Measurements from ENCODE around the gene FZD1. TPM values are rescaled to one million over a fixed set of nuclear protein-coding genes. Genes with fewer than 3 reads are reported as not detected.

Gene FZD1
- total and polyA plus RNA-seq, 2 of the 8 experiments (the other 6 are each of a cell fraction or from before 2014, with no cell fraction given) = 0.62 to 0.91 TPM

DNA sequence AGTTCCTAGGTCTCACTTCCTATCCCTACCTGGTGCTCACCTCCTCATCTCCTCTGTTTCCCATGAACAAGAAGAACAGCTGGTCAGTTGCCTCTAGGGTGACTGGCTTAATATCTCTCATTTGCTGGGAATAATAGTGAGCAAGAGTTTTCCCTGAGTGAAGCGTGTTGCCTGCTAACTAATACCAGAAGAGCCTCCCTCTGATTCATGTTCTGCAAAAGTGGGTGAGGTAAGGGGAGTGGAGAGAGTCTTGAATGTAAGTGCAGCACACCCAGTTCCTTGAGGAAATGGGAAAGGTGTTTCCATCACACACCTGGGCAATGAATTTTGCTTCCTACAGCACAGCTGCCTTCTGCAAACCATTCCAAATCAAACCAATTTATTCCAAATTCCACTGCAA, 29.6 kb downstream of the FZD1 start:
- H4K5ac ChIP-seq (ENCODE audit: insufficient read length, low read depth, low read length) = no peak overlapping the region
- no peak overlapping the region for H3K27ac ChIP-seq (ENCODE audit: low read depth, low read length)
- H4K8ac ChIP-seq (ENCODE audit: extremely low read depth, insufficient read depth, low read length) = no peak overlapping the region
- ChIA-PET CTCF (ENCODE audit: partially characterized antibody) (interaction anchor here (0.6 kb wide), 1 partner anchor 588 kb away, joined by 4 read pairs; no protein-coding TSS in a partner anchor), POLR2A (ENCODE audit: partially characterized antibody) (no interaction called here)
- H3K79me2 ChIP-seq (ENCODE audit: control insufficient read depth in 1 of 2, insufficient read depth in 2 of 2, low read length in 2 of 2) = no peaks in the 10 kb centered on the region
- H3K4me1 ChIP-seq (replicated peaks in 1 of 4; ENCODE audit: control insufficient read depth in 3 of 4, insufficient read depth in 4 of 4, low read length in 3 of 4) = no peaks in the 10 kb centered on the region
- H4K20me1 ChIP-seq (replicated peaks in 1 of 2; ENCODE audit: control insufficient read depth in 1 of 2, insufficient read depth in 2 of 2, low read length in 2 of 2) = no peaks in the 10 kb centered on the region
- no peaks in the 10 kb centered on the region for H3K79me1 ChIP-seq (ENCODE audit: low read depth, low read length)
- FAIRE-seq (no peak), DNase-seq (ENCODE audit: low read depth in 1 of 2, low spot score in 2 of 2) (no peak)
- H2BK20ac ChIP-seq (ENCODE audit: low read length) = no peak overlapping the region
- H3K4me2 ChIP-seq (ENCODE audit: insufficient read depth in 1 of 2, low read depth in 2 of 2, low read length in 2 of 2) = no peak overlapping the region
- H3K9me3 ChIP-seq (ENCODE audit: insufficient read depth in 2 of 2, low read depth in 1 of 2, low read length in 1 of 2) = peaks cover 0 to 3% of the 10 kb centered on the region in 2 experiments; a peak in 1 of 4 replicates
- H3K23ac ChIP-seq (ENCODE audit: insufficient read length) = no peak overlapping the region
- no peaks in the 10 kb centered on the region; a peak in 2 of 7 replicates for H3K27me3 ChIP-seq (replicated peaks in 1 of 4; ENCODE audit: control insufficient read depth in 3 of 4, extremely low read depth in 1 of 4, insufficient read depth in 3 of 4, low read length in 3 of 4)
- no peak overlapping the region for H3K9ac ChIP-seq (replicated peaks in 1 of 4; ENCODE audit: extremely low read depth in 1 of 4, low read depth in 3 of 4, low read length in 3 of 4)
- H2BK5ac ChIP-seq (ENCODE audit: low read depth, low read length) = no peak overlapping the region
- no peak overlapping the region for H3K56ac ChIP-seq (replicated peaks; ENCODE audit: insufficient read length, low read depth, low read length)
- H2BK12ac ChIP-seq (ENCODE audit: low read depth, low read length) = no peak overlapping the region
- no peak overlapping the region for H2BK120ac ChIP-seq (replicated peaks; ENCODE audit: low read depth, low read length)
- H3K14ac ChIP-seq (ENCODE audit: insufficient read length) = no peak overlapping the region
- H3K4ac ChIP-seq (replicated peaks; ENCODE audit: insufficient read length, low read depth, low read length) = no peak overlapping the region
- TF ChIP-seq, protein P1, sequence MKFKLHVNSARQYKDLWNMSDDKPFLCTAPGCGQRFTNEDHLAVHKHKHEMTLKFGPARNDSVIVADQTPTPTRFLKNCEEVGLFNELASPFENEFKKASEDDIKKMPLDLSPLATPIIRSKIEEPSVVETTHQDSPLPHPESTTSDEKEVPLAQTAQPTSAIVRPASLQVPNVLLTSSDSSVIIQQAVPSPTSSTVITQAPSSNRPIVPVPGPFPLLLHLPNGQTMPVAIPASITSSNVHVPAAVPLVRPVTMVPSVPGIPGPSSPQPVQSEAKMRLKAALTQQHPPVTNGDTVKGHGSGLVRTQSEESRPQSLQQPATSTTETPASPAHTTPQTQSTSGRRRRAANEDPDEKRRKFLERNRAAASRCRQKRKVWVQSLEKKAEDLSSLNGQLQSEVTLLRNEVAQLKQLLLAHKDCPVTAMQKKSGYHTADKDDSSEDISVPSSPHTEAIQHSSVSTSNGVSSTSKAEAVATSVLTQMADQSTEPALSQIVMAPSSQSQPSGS (IDR thresholded peaks at IDR 0.05; ENCODE audit: low read length) = no peak
- TF ChIP-seq CEBPB (IDR thresholded peaks at IDR 0.05; ENCODE audit: low read depth, low read length) = no peak
- no peak for TF ChIP-seq POU5F1 (IDR thresholded peaks at IDR 0.05; ENCODE audit: low read depth, low read length)
- TF ChIP-seq TEAD4 (IDR thresholded peaks at IDR 0.05; ENCODE audit: low read depth, low read length) = no peak
- no peak for TF ChIP-seq EP300 (IDR thresholded peaks at IDR 0.05; ENCODE audit: borderline replicate concordance in 1 of 2, low read depth in 2 of 2, low read length in 2 of 2)
- TF ChIP-seq YY1 (IDR thresholded peaks at IDR 0.05; ENCODE audit: low read depth, low read length) = no peak
- H3K23me2 ChIP-seq (ENCODE audit: low read depth, low read length) = no peaks in the 10 kb centered on the region
- 83% methylated on average over 1 of the region's 1 CpG; no CpG with 5 or more reads in 1 of the 2 experiments for whole genome bisulfite sequencing, 2 experiments (ENCODE audit: extremely low coverage in 1 of 2, insufficient coverage in 1 of 2, insufficient read length in 1 of 2, insufficient replicate concordance in 2 of 2, low coverage in 1 of 2, low lambda C conversion rate in 2 of 2, missing lambda C conversion rate in 1 of 2)
- H3K18ac ChIP-seq (ENCODE audit: extremely low read depth, low read length) = no peak overlapping the region
- H3K36me3 ChIP-seq (ENCODE audit: control insufficient read depth in 2 of 4, insufficient read depth in 4 of 4, low read length in 3 of 4) = no peaks in the 10 kb centered on the region
- no peak overlapping the region for H3K4me3 ChIP-seq (ENCODE audit: extremely low read depth in 1 of 4, insufficient read depth in 2 of 4, low read depth in 3 of 4, low read length in 4 of 4)
- no peak overlapping the region for H2AFZ ChIP-seq (ENCODE audit: low read length)
- H2BK15ac ChIP-seq (ENCODE audit: low read length) = no peak overlapping the region
- no peak overlapping the region for H4K91ac ChIP-seq (replicated peaks; ENCODE audit: insufficient read length, low read length)
- H2AK5ac ChIP-seq (ENCODE audit: low read depth, low read length) = no peak overlapping the region
